Urinary bladder (tissue), 4 donors: ENCODE data around the gene RASL12. TPM values are rescaled to one million over a fixed set of nuclear protein-coding genes. Genes with fewer than 3 reads are reported as not detected.
"Not testable (repeated sequence)": the region's sequence is repeated elsewhere in the genome, so short reads cannot be mapped to it uniquely, and the experiment has no call there.

Experiments
- DNase-seq: peaks from one replicate; pipeline ENCODE4 v3.0.0-alpha.2; 2015; ENCODE audit errors: extremely low spot score
- H3K27ac ChIP-seq: one replicate; pipeline ENCODE4 v1.5.1; 2013; ENCODE audit warnings: low read depth, mild to moderate bottlenecking, moderate library complexity
- H3K36me3 ChIP-seq: one replicate; pipeline ENCODE4 v1.6.1; 2013; ENCODE audit warnings: mild to moderate bottlenecking, moderate library complexity; ENCODE audit not compliant: insufficient read depth
- H3K4me1 ChIP-seq: one replicate; pipeline ENCODE4 v1.6.1; 2013; ENCODE audit warnings: mild to moderate bottlenecking, moderate library complexity; ENCODE audit not compliant: insufficient read depth
- H3K4me3 ChIP-seq: one replicate; pipeline ENCODE4 v1.5.1; 2013; ENCODE audit warnings: low read depth, low read length
- WGBS: extraction: QIAGEN DNeasy Blood & Tissue Kit; methylation state at CpG from one replicate; pipeline ENCODE4 v1.1.7; 2013; 5-methylcytosine and 5-hydroxymethylcytosine counted together
- polyA plus RNA-seq: library from polyadenylated mRNA; stranded (reverse); fragments of 200-250 nt; gene quantifications from one replicate; pipeline ENCODE4 v1.2.3, GENCODE V29; 2013
- total RNA-seq: library from RNA; depleted of rRNA; stranded (reverse); fragments of >200 nt; gene quantifications from one replicate; pipeline ENCODE4 v1.2.3, GENCODE V29; 2014
- donor health status: healthy with polysubstance abuse.
- donor health status: healthy.

The RASL12 gene, protein sequence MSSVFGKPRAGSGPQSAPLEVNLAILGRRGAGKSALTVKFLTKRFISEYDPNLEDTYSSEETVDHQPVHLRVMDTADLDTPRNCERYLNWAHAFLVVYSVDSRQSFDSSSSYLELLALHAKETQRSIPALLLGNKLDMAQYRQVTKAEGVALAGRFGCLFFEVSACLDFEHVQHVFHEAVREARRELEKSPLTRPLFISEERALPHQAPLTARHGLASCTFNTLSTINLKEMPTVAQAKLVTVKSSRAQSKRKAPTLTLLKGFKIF
- total RNA-seq = 54.6 TPM
- 85.0 TPM for polyA plus RNA-seq

DNA sequence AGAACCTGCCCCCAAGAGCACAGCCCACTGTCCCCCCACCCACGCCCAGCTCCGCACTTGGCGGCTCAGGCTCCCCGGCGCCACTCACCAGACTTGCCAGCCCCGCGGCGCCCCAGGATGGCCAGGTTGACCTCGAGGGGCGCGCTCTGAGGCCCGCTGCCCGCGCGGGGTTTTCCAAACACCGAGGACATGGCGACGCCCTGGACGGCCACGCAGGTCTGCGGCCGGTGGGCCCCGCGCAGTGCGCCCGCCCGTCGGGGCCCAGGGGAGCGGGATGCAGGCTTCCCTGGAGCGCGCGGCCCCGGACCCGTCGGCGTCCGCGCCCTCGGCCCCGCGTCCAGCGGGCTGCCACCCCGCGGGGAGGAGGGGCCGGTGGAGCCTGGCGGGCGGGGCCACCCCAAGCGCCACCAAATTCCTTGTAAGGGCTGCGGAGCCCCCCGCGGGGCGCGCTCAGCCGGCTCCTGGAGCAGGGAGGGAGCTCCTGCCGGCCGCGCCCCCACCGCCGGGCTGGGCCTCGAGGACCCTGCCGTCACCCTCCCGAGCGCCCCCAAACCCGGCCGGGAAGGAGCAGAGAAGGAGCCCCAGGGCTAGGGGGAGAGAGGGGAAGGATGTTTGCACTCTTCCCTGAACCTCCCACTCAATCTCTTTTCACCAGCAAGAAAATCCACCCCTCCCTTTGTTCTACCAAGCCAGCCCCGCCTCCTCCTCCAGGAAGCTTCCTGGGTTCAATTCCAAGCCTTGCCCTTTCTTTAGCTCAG, at the start of gene RASL12:
RASL12 (minus strand) TSS at position 347 of the 758 bp plus-strand sequence; CDS start at position 191, 156 bp downstream.
- 2% methylated on average over 66 of the region's 66 CpGs for WGBS
- Histone ChIP-seq H3K4me1 (no peaks in the 10 kb centered on the region), H3K27ac (peak within 1 kb of the TSS; percentile 83), H3K36me3 (no peaks in the 10 kb centered on the region), H3K4me3 (peak within 1 kb of the TSS; percentile 63)
- DNase-seq = no peak

DNA sequence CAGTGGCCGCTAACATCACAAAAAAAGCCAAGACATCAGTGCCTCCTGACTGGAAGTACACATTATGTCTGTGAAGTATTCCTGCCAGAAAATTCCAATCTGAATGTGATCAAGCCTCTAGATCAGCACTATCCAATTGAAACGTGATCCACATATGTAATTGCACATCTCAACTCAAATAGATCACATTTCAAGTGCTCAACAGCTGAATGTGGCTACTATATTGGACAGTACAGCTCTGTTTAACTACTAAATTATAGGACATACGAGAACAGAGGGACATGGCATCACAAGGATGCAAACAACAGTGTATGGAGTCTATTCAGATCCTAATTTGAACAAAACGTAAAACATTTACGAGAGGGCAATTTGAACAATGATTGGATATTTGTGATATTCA, 47.8 kb upstream of the RASL12 start:
- H3K4me3 ChIP-seq = no peak overlapping the region
- WGBS = 71% methylated on average over 5 of the region's 5 CpGs
- DNase-seq = no peak
- H3K27ac ChIP-seq = no peak overlapping the region
- peaks cover 14% of the 10 kb centered on the region for H3K36me3 ChIP-seq
- no peaks in the 10 kb centered on the region for H3K4me1 ChIP-seq

- WGBS = 71% methylated on average over 2 of the region's 2 CpGs
- DNase-seq = no peak
- Histone ChIP-seq H3K36me3 (peaks cover 13% of the 10 kb centered on the region), H3K27ac (no peak within 1 kb of the TSS), H3K4me3 (no peak within 1 kb of the TSS), H3K4me1 (no peaks in the 10 kb centered on the region)
Measured at GRCh38 chr15:65115086-65115485, 47.3 kb upstream of the RASL12 start, which contains the start of gene UBAP1L. UBAP1L (minus strand) TSS chr15:65115200; CDS start chr15:65106215, 8,985 bp downstream.

DNA sequence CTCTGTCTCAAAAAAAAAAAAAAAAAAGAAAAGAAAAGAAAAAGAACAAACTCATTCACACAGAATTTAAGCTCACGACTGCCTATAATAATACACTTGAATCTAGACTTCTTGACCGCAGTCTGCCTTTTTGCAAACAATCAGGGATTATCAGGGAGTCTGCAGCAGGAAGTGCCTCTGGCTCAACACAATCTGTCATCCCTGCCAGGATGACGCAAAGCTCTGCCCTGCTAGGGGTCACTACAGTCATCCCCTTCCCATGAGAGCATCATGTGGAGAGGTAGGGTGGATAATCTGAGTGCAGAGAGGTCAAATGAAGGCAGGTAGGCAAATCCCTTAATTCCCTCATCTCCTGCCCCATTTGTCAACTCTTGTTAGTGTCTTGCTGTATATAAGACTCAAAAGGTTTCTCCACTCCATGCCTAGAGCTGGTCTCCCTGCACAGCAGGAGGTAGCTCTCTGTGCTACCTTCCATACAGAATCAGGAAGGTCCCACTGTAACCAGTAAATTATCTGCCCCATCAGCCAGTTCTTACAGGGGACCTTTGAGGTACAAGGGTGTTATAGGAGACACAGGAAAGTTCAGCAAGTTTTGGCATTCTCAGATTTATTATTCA, 43.0 kb upstream of the RASL12 start:
- Histone ChIP-seq H3K27ac (no peak overlapping the region), H3K4me3 (no peak overlapping the region), H3K36me3 (peaks cover 2% of the 10 kb centered on the region), H3K4me1 (no peaks in the 10 kb centered on the region)
- 36% methylated on average over 3 of the region's 3 CpGs for WGBS
- DNase-seq = no peak

GRCh38 chr15:65106011-65106590, 38.3 kb upstream of the RASL12 start:
- Histone ChIP-seq H3K27ac (no peak overlapping the region), H3K4me3 (no peak overlapping the region), H3K4me1 (no peaks in the 10 kb centered on the region), H3K36me3 (peaks cover 3% of the 10 kb centered on the region)
- WGBS = 88% methylated on average over 6 of the region's 6 CpGs
- no peak for DNase-seq

GRCh38 chr15:65105038-65105437, 37.2 kb upstream of the RASL12 start:
- Histone ChIP-seq H3K36me3 (peaks cover 3% of the 10 kb centered on the region), H3K4me1 (no peaks in the 10 kb centered on the region), H3K4me3 (no peak overlapping the region), H3K27ac (no peak overlapping the region)
- DNase-seq = no peak
- 93% methylated on average over 5 of the region's 5 CpGs for WGBS

- Histone ChIP-seq H3K27ac (no peak overlapping the region), H3K4me1 (no peaks in the 10 kb centered on the region), H3K36me3 (peaks cover 5% of the 10 kb centered on the region), H3K4me3 (no peak overlapping the region)
- DNase-seq = no peak
- 98% methylated on average over 3 of the region's 3 CpGs for WGBS
Measured at GRCh38 chr15:65102912-65103311, 35.1 kb upstream of the RASL12 start.

- H3K4me1 ChIP-seq = no peaks in the 10 kb centered on the region
- no peak for DNase-seq
- 64% methylated on average over 75 of the region's 75 CpGs for WGBS
- peaks cover 5% of the 10 kb centered on the region for H3K36me3 ChIP-seq
- peak overlapping the region; percentile 8 for H3K4me3 ChIP-seq
- H3K27ac ChIP-seq = no peak overlapping the region
Measured at GRCh38 chr15:65101891-65102708, 34.3 kb upstream of the RASL12 start.

GRCh38 chr15:65101411-65101890, 33.7 kb upstream of the RASL12 start:
- Histone ChIP-seq H3K4me3 (peak overlapping the region; percentile 8), H3K4me1 (no peaks in the 10 kb centered on the region), H3K36me3 (peaks cover 5% of the 10 kb centered on the region), H3K27ac (no peak overlapping the region)
- 37% methylated on average over 9 of the region's 9 CpGs for WGBS
- peak; percentile 59 for DNase-seq

DNA sequence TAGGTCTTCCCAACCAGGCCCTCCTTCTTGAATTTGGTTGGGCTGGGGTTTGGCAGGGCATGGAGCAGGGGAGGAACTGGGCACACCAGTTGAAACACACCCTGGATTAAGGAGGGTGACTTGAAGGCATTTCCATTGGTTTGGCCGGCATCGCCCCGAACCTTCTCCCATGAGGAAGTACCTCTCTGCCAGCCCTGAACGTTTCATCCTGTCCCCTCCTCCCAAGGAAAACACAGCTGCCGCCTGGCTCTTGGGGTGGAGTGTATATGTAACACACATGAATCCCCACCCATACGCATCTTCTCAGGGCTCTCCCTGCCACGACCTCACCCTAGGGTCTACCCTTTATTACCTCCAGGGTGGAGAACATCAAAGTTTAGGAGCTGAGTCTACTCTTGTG, 32.7 kb upstream of the RASL12 start:
- no peak for DNase-seq
- peaks cover 5% of the 10 kb centered on the region for H3K36me3 ChIP-seq
- H3K27ac ChIP-seq = no peak overlapping the region
- H3K4me3 ChIP-seq = no peak overlapping the region
- H3K4me1 ChIP-seq = no peaks in the 10 kb centered on the region
- 84% methylated on average over 7 of the region's 7 CpGs for WGBS

DNA sequence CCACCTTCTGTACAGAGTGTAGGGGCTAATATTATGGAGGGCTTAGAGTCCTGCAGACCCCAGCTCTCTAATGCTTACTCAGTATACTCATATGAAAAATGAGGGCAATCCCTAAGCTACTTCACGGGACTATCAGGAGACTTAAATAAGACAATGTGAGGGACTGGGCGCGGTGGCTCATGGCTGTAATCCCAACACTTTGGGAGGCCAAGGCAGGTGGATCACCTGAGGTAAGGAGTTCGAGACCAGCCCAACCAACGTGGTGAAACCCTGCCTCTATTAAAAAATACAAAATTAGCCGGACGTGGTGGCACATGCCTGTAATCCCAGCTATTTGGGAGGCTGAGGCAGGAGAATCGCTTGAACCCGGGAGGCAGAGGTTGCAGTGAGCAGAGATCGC, 32.0 kb upstream of the RASL12 start:
- H3K4me1 ChIP-seq, H3K27ac ChIP-seq, DNase-seq, H3K4me3 ChIP-seq, H3K36me3 ChIP-seq: not testable (repeated sequence)
- 94% methylated on average over 10 of the region's 10 CpGs for WGBS

GRCh38 chr15:65099336-65099735, 31.5 kb upstream of the RASL12 start:
- no peak for DNase-seq
- Histone ChIP-seq H3K4me3 (no peak overlapping the region), H3K36me3 (peaks cover 5% of the 10 kb centered on the region), H3K27ac (no peak overlapping the region), H3K4me1 (no peaks in the 10 kb centered on the region)
- 97% methylated on average over 5 of the region's 5 CpGs for WGBS
